SIG-M5 (cell line): ENCODE measurements around the gene NRCAM.

Source experiments
- DNase-seq: peaks from one replicate; lab custom pipeline; 2025; lab: John Stamatoyannopoulos, UW

NRCAM gene

DNA sequence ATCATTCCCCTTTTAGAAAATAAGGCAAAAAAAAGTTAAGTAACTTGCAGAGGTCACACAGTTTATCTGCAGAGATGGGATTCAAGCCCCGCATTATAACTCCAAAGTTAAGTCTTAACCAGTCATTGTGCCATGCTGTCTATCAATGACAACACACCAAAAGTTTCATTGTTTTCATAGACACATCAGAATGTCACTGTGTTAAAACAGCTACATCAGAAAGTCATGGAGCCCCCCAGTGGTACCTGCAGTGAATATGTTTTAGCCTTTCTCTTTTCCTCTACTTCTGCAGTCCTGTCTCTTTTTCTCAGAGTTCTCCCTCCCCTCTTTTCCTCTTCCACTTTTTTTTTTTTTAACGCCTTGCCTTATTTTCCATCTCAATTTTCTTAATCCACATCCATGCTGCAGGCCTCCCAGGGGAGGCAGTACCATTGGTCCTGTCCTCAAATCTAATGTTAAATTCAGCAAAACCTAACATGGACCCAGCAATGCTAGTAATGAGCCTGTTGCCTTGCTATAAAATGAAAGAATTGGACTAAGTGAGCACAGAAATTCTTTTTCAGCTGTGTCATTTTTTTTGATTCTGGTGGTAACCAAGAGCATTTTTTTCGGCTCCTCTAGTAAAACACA, 3.8 kb upstream of the NRCAM start:
- no peak for DNase-seq

DNA sequence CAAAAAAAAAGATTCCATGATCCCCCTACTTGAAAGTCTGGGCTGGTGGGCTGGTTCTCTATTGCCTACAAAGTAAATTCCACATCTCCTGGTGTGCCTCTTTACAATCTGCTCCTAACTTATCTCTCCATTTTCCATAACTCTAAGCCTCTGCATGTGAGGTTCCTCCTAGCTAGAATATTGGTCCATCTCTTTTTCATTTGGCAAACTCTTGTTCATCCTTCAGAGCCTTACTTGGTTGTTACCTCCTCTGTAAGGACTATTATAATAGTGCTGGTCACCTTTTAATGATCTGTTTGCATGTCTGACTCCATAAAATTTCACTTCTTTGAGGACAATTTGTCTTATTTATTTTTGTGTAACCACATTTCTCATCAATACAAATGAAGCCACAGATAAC, 1.6 kb upstream of the NRCAM start:
- no peak for DNase-seq

DNA sequence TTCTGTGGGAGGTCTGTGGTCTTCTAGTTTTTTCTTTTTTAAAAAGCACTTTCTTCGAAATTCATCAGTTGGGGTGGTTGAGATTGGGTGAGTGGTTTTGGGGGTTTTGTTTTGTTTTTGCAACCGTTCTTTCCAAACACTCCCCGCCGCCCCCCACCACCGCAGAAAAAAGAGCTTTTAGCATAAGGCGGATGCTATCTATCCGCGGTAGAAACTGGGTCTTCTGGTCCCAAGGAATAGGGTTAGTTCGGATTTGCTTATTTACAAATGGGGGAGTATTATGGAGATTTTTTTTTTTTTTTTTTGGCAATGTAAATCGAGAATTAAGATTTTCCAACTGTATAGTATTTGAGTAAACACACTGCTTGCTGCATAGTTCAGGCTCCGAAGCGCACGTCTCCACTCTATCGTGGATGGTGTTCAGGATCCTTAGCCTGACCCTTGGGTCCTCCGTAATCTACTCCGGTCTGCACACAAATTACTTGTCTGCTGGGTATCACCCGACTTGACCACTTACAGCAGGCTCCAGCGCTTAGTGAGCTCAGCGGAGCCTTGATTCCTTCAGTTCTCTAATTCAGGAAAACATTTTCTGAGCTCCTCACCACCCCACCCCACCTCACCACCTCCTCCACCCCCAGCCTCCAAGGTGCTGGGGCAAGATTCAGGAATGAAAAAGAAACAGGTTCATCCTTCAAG, 757 bp upstream of the NRCAM start:
- DNase-seq = no peak

DNA sequence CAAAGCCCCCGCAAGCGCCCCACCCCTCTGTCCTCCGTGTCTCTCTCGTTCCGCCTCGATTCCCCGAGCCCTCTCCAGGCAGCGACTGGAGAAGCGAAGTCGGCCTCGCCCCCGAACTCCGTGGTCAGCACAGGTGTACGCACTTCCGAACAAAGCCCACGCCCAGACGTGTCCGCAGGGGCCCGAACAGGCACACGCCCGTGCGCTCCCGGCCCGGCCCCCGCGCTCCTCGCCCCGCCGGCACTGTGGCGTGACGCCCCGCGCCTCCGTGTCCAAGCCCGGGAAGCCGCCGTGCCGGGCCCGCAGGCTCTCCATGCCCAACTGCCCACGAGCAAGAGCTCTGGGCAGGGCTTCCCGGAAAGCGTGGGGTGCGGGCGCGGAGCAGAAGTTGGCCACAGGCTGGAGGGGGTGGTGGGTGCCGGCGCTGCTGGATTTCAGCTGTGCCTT, 662 bp downstream of the NRCAM start:
- no peak for DNase-seq

DNA sequence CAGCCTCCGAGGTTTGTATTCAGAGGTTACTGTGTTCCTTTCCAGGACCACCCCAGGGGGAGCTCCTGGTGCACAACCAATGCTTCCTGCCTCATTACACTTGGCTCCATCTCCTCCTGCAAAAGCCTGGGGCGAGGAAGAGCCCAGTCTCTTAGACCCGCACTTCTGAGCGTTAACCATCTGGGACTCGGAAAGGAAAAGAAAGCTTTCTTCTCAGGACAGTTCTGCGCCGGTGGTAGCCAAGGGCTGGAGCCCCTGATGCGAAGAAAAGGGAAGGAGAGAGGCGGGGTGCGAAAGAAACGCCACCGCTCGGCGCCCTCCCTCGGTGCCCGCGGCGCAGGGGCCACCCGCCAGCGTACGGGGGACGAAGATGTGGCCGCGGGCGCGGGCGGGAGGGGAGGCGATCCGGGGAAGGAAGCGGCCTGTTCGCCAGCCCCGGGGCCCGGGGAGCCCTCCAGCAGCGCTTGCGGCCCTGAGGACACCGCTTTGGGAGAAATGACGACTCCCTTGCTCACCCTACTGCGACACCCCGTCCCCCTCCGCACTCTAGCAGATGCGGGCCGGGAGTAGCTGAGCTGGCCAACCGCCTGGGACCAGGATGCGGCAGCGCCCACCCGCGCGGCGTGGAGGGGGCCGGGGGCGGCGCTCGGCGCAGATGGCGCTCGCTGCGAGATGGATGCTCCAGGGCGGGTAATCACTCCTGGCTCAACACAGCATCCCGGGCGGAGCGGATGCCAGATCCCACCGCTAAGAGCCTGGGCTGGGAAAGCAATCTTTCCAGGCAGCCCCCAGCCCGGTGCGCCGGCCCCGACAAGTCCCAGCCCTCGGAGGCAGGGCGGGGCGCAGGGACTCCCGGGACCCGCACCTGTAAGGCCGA, 1.3 kb downstream of the NRCAM start:
- no peak for DNase-seq

DNA sequence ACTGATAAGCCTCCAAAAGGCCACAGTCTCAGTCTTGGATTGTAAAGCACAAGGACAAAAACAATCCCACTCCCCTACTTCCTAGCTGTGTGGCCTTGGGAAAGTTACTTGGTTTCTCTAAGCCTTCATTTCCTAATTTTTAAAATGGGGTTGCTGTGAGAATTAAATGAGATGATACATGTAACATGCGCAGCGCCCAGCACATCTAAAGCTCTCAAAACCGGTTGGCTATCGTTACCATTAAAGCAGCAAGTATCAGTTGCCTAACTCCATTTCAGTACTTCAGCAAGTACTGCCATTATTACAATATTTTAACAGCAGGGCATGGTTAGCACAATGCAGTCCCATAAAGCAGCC, 1.9 kb downstream of the NRCAM start:
- no peak for DNase-seq

DNA sequence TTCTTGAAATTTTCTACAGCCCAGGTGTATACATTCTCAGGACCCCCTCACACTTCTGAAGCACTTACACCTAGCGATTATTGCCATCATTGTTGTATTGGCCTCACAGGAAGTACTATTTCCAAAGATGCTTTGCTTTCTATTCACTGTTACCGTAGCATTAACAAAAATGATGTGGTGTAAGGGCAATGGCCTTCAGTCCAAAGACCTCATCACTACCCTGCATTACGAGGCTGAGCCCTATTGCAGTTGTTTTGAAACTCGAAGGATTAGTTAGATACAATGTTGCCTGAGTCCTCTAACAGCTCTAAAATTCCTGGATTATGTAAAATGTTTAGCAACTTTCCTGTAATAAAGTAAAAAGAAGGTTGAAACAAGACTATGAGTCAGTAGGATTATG, 2.9 kb downstream of the NRCAM start:
- no peak for DNase-seq

DNA sequence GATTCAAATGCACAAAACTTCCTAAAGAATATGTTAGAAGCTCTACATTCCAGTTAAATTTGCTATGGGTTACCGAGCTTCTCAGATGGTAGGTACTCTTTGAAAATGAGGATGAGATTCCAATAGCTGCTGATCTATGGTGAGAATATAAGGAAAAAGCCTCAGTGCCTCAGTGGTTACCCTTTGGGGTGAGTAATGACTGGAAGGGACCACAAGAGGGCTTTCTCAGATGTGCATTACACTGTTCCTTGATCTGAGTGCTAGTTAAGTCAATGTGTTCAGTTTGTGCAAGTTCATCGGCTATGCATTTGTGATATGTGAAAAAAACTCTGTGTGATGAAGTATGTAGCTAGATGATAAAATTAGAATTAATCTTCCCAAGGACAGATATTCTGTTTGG, 3.5 kb downstream of the NRCAM start:
- DNase-seq = no peak

DNA sequence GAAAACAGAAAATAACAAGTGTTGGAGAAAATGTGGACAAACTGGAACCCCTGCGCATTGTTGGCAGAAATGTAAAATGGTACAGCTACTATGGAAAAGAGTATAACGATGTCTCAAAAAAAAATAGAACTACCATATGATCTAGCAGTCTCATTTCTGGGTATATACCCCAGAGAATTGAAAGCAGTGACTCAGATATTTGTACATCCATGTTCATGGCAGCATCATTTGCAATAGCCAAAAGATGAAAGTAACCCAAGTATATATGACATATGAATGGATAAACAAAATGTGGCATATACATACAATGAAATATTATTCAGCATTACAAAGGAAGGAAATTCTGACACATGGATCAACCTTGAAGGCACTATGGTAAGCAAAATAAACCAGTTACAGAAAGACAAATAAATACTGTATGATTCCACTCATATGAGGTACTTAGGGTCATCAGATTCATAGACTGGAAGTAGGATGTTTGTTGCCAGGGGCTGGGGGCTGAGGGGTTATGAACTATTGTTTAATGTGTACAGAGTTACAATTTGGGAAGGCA, 4.9 kb downstream of the NRCAM start:
- DNase-seq = no peak

DNA sequence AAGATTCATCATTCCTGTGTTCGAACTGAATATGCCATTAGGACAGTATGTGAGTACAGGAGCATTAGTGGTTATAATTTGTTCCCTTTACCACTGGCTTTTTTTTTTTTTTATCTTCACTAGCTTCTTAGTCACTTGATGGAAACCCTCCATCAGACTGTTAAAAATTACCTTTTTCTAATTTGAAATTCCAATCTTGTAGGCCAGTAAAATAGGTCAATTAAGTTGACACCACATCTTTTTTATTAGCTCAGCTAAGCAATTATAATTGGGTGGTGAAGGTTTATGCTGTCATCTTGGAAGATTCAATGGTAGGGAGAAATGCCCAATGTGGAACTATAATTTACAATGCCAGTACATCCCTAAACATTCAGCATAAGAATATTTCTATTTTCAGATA, 6.1 kb downstream of the NRCAM start:
- DNase-seq = no peak

DNA sequence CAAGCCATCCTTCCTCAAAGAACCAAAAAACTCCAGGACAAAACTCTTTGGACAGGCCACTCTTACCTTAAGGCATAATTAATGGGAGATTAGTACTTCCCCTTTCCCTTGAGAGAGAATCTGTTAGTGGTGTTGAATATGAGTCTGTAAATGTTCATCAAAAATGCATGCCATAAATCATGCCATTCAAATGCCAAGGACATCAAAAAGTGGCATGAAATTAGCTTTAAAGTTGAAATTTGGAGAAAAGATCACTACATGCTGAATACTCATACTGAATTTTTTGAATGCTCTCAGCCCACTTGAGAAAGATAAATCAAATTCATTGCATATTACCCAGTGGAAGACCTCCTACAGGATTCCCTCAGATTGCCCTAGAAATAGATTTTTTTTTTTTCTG, 6.7 kb downstream of the NRCAM start:
- no peak for DNase-seq

DNA sequence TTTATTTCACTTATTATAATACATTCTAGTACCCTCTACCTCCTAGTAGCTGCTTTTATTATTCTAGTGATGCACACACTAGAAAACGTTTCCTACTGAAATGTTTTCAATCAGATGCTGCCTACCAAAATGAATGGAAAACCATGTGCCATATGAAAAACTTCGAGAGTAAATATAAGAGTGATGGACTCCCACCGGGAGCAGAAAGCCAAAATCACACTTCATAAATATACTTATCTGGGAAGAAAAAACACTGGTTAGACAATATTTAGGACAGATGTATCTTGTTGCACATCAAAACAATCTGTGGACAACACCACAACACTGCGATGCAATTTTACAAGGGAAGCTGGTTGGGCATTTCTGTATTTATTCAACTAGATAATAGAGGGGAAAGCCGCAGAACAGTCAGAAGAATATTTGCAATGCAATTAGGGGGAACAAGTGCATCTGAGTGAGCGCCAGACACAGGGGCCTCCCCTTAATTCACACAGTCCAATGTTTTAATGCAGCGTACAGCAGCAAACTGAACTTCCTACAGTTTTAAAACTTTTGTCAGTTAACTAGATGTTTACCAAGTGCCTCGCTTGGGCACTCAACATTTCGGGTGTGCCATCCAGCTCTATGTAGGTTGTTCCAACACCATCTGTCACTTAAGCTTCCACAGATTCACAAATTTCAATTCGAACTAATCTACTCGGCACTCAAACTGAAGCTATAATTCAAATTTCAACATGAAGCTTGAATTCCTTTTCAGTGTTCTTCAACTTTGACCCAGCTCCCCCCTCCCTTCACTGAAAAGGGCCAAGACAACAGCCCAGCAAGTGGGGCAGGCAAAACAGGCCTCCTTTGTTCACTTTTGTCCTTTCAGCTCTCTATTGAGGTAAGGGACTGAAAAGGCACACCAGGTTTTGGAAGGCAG, 7.4 kb downstream of the NRCAM start:
- DNase-seq = no peak

DNA sequence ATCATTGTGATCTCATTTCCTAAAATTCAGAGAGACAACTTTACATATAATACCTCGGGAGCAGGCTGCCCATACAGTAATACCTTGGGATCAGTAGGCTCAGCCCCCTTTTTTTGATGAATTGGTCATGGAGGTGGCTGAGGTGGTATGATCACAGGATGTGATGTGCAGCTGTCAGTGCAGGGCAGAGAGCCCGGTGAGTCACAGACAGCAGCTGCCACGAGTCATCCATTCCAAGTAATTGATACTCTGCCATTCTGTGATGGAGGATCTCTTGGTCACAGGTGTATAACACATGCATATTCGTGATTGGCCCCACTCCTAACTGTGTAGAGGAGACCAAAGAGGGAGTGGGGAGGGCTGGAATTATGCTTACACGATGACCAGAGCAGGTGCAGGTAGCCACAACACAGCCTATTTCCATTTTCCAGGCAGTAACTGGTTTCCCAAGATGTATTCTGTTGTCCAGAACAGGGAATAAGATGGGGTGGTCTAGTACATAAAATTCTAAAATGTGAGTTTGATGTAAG, 14.1 kb downstream of the NRCAM start:
- DNase-seq = no peak

DNA sequence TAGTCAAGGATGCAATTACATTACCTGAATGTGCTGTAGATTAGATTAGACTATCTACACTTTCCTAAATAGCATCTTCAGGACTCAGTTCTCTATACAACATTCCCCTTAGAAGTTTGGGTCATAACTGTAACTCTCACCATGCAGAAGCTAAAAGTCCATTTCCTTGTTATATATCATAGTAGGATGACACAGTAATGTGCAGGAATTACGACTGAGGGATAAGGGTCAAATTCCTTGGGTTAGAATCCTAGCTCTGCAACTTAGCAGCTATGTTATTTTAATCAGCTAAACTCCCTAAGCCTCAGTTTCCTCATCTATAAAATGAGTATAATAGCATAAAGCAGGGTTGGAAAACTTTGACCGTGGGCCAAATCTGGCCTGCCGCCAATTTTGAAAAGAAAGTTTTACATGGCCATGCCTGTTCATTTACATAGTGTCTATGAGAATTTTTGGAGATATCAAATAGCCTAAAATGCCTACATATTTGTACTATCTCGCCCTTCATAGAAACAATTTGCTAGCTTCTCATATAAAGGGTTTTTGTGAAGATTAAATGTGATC, 14.8 kb downstream of the NRCAM start:
- DNase-seq = no peak

DNA sequence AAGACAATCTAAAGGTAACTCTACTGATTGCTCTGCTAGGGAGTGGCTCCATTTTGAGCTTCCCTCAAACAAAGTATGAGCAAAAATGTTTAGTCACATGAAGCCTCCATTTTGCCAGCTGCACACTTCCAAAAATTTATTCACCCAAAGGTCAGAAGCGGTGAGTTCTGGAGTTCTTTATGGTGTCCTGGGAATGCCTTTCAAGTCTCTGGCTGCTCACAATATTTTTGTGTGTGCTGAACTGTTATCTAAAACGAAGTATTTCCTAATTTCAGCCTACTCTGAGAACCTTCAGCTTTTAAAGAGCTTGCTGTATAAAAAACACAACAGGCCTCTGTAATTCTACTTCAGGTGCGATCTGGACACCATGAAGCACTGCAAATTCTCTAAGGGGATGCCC, 15.6 kb downstream of the NRCAM start:
- no peak for DNase-seq

DNA sequence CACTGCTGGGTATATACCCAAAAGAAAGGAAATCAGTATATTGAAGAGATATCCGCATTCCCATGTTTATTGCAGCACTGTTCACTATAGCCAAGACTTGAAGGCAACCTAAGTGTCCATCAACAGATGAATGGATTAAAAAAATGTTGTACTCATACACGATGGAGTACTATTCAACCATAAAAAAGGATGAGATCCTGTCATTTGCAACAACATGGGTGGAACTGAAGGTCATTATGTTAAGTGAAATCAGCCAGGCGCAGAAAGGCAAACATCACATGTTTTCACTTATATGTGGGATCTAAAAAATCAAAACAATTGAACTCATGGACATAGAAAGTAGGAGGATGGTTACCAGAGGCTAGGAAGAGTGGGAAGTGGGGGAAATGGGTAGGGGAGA, 19.3 kb downstream of the NRCAM start:
- DNase-seq = no peak

DNA sequence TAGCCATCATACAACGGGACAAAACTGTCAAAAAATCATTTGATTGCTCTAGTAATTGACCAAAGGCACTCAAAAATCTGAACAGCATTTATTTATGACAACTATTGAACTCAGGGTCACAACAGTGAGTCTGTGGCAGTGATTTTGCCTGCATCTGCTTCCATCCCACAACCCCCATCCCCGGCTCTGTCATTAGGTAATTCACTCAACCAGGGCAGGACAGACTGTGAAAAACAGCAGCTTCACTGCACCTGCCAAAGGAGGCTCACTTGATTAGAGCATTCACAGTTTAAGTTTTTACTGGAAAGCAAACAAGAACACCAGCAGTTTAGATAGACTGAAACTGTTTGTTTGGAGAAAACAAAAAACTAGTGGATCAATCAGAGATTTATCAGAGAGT, 22.2 kb downstream of the NRCAM start:
- DNase-seq = no peak

DNA sequence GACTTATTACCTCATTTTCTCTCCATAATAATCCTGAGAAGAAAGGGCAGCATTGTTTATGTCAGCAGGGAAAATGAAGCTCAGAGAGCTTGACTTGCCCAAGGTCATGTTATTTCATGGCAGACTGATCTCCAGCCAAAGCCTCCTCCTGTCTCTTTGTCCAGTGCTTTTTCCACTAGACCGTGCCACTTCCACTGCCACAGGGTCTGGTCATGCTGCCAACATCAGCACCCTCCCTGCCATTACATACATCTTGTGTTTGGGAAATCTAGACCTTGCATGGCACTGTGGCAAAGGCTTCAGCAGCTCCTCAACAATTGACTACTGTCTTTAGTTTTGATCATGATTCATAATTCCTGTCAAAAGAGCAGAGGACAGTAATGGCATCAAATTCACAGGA, 25.1 kb downstream of the NRCAM start:
- no peak for DNase-seq

DNA sequence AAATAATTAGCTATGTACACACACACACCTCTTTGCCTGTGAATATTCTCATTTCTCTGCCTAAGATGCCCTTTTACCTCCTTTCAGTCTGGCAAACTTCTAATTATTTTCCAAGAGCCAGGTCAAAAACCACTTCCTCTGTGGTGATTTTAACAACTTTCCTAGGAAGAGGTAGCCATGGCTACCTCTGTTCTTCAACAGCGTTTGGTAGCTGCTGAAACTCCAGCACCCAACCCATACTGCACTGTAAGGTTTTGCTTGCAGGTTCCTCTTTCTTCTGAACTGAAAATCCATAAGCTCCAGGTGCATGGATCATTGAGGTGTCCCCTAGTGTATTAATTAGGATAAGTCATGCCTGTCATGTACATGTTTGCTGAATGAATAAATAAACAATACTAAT, 25.6 kb downstream of the NRCAM start:
- DNase-seq = no peak

DNA sequence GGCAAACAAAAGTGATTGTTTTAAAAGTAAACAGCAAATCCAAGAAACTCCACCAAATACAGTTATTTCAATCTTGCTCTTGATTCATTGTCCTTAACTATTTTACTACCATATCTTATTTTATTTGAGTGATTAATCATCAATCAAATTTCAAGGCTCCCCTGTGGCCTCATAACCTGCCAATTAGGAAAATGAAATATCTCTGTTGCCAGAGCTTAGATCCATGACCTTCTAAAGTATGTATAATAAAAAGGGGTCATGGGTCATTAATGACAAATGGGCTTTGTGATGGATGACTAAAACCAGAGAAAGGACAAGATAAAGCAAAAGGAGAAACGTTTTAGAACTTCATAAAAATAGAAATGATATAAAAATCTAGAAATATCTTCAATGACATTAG, 28.5 kb downstream of the NRCAM start:
- no peak for DNase-seq

DNA sequence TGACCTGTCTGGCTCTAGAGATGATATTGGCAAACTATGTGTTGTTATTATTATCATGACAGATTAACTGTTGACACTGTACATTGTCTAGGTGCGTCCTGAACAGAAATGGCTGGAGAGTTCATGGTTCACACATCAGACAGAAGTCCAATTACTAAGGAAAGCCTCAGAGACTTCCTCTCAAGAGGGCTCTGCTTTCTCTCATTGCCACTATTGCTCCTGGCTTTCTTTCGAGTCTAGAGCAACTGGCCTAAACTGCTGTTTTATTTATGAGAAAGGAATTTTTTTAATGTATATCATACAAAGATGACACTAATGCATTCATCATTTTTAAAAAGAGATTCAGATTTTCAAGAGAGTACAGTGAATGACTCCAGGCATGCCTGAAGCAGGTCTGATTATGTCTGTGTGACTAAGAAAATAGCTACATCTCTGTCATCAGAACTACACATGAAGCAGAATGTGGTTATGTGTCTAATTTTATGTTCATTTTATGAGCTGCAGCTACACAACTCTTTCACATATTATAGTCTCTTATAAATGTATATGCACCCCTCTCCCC, 30.4 kb downstream of the NRCAM start:
- no peak for DNase-seq
